Epithelial cell of proximal tubule (primary cell): Measurements from ENCODE around the gene NTM. TPM values are rescaled to one million over a fixed set of nuclear protein-coding genes. Genes with fewer than 3 reads are reported as not detected.

Source experiments
- DNase-seq: peaks from one replicate; pipeline ENCODE4 v3.0.0-alpha.2; 2011; ENCODE audit warnings: low read depth
- H3K4me3 ChIP-seq: 2 replicates; pipeline ENCODE4 v1.5.1; 2011; ENCODE audit warnings: low read depth, mild to moderate bottlenecking, low read length
- CTCF ChIP-seq: conservative IDR thresholded peaks from 2 replicates; pipeline ENCODE4 v1.5.1; 2012; ENCODE audit warnings: low read depth, mild to moderate bottlenecking, low read length
- total RNA-seq: library from RNA; depleted of rRNA; stranded (reverse); fragments of >200 nt; gene quantifications from 2 replicates; pipeline ENCODE4 v1.2.3, GENCODE V29; 2015

Gene NTM
- total RNA-seq, 1 donor from 2014 or later = 5.3 TPM

GRCh38 chr11:131894615-131895544, 524.5 kb downstream of the NTM start:
- no peak overlapping the region for H3K4me3 ChIP-seq
- DNase-seq = no peak
- no peak for TF ChIP-seq CTCF

- H3K4me3 ChIP-seq = no peak overlapping the region
- peak; percentile 11 for TF ChIP-seq CTCF
- DNase-seq = no peak
These were observed 525.5 kb downstream of the NTM start for GRCh38 chr11:131895865-131896264.

GRCh38 chr11:131896978-131897615, 526.7 kb downstream of the NTM start:
- TF ChIP-seq CTCF = no peak
- DNase-seq = no peak
- no peak overlapping the region for H3K4me3 ChIP-seq

DNA sequence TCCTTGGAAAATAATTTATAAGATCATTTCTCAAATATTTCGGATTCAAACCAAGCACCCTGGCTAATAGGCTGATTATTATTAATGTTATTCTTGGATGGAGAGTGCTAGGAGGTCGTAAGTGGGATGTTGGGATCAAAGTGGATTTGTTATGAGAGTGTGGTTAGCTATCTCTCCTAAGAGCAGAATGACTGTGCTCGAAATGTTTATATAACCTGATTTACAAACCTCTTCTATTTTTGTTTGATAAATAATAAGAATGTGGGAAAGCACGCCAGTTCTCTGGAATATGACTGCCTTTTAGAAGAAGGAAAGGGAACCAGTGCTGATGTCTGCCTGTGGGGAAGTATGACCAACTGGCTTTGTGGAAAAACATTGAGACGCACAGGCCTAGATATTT, 527.5 kb downstream of the NTM start:
- H3K4me3 ChIP-seq = no peak overlapping the region
- no peak for TF ChIP-seq CTCF
- no peak for DNase-seq

DNA sequence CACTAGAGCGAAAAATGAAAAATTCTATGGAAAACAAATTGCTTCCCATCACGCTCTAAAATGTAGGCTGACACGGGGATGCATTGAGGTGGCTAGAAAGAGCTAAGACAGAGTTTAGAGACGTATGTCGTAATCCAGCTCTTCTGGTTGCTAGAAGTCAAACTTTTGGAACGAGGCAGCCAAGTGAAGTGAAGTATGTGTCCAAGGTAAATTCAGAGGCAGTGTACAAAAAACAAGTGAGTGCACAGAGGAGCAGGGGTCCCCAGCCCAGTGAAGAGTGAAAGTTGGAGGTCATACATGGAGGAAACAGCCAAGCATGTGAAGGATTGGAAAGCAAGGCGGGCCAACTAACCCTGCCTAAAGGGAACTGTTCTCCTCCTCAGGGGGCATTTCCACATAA, 528.5 kb downstream of the NTM start:
- H3K4me3 ChIP-seq = no peak overlapping the region
- DNase-seq = no peak
- no peak for TF ChIP-seq CTCF

DNA sequence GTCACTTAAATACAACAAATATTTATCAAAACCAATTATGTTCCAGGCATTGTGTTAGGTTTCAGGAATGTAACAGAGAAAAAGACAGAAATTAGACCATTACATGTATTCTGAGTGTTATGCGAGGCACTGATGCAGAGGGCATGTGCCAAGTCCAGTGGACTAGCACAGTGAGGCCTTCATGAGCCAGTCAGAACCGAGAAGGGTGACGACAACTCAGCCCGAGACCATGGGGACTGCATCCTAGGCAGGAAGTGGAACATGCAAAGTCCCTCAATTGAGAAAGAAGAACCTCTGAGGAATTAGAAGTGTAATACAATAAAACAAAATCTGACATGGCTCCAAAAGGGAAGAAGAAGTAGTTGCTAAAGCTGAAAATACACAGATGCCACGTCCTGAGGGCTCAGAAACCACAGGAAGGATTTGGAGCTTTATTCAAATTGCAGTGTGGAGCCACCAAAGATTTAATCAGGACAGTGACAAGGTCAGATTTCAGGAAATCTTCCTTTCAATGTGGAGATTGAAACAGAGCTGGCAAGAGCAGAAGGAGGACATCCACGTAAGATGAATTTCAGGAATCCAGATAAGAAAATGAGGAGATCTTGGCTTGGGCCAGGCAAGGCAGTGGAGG, 529.6 kb downstream of the NTM start:
- DNase-seq = no peak
- H3K4me3 ChIP-seq = no peak overlapping the region
- TF ChIP-seq CTCF = no peak
